ENCODE data around the gene TUSC1.

DNA sequence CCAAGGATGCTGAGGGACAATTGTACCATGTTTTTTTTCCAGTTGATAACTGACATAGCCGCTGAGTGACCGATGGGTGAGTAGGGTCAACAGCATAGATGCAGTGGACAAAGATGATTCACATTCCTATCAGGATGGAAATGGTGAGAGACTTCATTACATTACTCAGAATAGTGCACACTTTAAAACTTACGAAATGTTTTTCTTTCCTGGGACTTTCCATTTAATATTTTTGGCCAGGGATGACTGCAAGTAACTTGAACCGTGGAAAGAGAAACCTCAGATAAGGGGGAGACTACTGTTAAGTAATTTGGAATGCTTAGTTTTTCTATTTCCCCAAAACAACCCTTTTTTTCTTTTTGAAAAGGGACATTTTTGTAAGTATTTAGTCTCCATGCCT is 3.0 kb upstream of the TUSC1 start:
- TF ChIP-seq, protein P1, sequence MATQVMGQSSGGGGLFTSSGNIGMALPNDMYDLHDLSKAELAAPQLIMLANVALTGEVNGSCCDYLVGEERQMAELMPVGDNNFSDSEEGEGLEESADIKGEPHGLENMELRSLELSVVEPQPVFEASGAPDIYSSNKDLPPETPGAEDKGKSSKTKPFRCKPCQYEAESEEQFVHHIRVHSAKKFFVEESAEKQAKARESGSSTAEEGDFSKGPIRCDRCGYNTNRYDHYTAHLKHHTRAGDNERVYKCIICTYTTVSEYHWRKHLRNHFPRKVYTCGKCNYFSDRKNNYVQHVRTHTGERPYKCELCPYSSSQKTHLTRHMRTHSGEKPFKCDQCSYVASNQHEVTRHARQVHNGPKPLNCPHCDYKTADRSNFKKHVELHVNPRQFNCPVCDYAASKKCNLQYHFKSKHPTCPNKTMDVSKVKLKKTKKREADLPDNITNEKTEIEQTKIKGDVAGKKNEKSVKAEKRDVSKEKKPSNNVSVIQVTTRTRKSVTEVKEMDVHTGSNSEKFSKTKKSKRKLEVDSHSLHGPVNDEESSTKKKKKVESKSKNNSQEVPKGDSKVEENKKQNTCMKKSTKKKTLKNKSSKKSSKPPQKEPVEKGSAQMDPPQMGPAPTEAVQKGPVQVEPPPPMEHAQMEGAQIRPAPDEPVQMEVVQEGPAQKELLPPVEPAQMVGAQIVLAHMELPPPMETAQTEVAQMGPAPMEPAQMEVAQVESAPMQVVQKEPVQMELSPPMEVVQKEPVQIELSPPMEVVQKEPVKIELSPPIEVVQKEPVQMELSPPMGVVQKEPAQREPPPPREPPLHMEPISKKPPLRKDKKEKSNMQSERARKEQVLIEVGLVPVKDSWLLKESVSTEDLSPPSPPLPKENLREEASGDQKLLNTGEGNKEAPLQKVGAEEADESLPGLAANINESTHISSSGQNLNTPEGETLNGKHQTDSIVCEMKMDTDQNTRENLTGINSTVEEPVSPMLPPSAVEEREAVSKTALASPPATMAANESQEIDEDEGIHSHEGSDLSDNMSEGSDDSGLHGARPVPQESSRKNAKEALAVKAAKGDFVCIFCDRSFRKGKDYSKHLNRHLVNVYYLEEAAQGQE (IDR thresholded peaks at IDR 0.05) = no peak
- TF ChIP-seq, protein P2, sequence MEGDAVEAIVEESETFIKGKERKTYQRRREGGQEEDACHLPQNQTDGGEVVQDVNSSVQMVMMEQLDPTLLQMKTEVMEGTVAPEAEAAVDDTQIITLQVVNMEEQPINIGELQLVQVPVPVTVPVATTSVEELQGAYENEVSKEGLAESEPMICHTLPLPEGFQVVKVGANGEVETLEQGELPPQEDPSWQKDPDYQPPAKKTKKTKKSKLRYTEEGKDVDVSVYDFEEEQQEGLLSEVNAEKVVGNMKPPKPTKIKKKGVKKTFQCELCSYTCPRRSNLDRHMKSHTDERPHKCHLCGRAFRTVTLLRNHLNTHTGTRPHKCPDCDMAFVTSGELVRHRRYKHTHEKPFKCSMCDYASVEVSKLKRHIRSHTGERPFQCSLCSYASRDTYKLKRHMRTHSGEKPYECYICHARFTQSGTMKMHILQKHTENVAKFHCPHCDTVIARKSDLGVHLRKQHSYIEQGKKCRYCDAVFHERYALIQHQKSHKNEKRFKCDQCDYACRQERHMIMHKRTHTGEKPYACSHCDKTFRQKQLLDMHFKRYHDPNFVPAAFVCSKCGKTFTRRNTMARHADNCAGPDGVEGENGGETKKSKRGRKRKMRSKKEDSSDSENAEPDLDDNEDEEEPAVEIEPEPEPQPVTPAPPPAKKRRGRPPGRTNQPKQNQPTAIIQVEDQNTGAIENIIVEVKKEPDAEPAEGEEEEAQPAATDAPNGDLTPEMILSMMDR (IDR thresholded peaks at IDR 0.05) = no peak
